ENCODE measurements around the gene RDX. TPM values are rescaled to one million over a fixed set of nuclear protein-coding genes. Genes with fewer than 3 reads are reported as not detected.

The RDX gene
- total RNA-seq, 2 donors from 2014 or later, result 97.5 to 100 TPM

Other genes with a start within 250 kb of the RDX start
- 10 to 100 TPM; 12.5 to 18.7 TPM for gene ZC3H12C, start 203.2 kb downstream of the RDX start, total RNA-seq
- 10 to 100 TPM; 11.8 to 16.2 TPM for gene FDX1, start 133.3 kb upstream of the RDX start, total RNA-seq